Measurements from ENCODE around the gene FAM163B.
A peak's percentile ranks its signal among the peaks of the same experiment; 100 is the strongest.

The FAM163B gene

GRCh38 chr9:133536080-133536479, 73.1 kb downstream of the FAM163B start (continued):
- TF ChIP-seq ZNF133 (tag by site-specific recombination; IDR thresholded peaks at IDR 0.05) (no peak), ZNF175 (tag by site-specific recombination; IDR thresholded peaks at IDR 0.05) (no peak), ZNF629 (tag by site-specific recombination; IDR thresholded peaks at IDR 0.05) (no peak), ZNF580 (tag by site-specific recombination; IDR thresholded peaks at IDR 0.05) (no peak), ZNF433 (tag by site-specific recombination; IDR thresholded peaks at IDR 0.05; ENCODE audit: low read depth) (no peak), ZNF155 (tag by site-specific recombination; IDR thresholded peaks at IDR 0.05) (no peak), ZNF623 (tag by site-specific recombination; IDR thresholded peaks at IDR 0.05) (no peak), ZFP41 (tag by site-specific recombination; IDR thresholded peaks at IDR 0.05; ENCODE audit: borderline replicate concordance) (no peak)

- Histone ChIP-seq H3K36me3 (ENCODE audit: control insufficient read depth in 2 of 2, insufficient read depth in 1 of 2, low read length in 2 of 2) (no peaks in the 10 kb centered on the region), H3K27ac (ENCODE audit: extremely low read depth, low read depth, low read length) (no peak overlapping the region), H3K4me3 (ENCODE audit: low read depth, low read length) (no peak overlapping the region), H3K4me1 (ENCODE audit: control insufficient read depth, insufficient read depth, low read length) (no peaks in the 10 kb centered on the region), H3K9me3 (ENCODE audit: control insufficient read depth, insufficient read depth, low read depth, low read length) (no peaks in the 10 kb centered on the region)
- 0 out of 2 replicates have a peak, but pooled peaks have one; percentile 55 for TF ChIP-seq ZNF768 (tag by site-specific recombination; IDR thresholded peaks at IDR 0.05)
- no peak for TF ChIP-seq ZNF223 (tag by site-specific recombination; IDR thresholded peaks at IDR 0.05)
- ChIA-PET CTCF (no interaction called here), POLR2A (no interaction called here)
Measured at GRCh38 chr9:133535306-133535877, 73.8 kb downstream of the FAM163B start.

GRCh38 chr9:133534346-133535291, 74.6 kb downstream of the FAM163B start, which contains the start of gene ADAMTSL2:
Gene ADAMTSL2 (plus strand): TSS chr9:133534704. CDS start chr9:133536713, 2,009 bp downstream.
- Histone ChIP-seq H3K4me1 (ENCODE audit: control insufficient read depth, insufficient read depth, low read length) (no peaks in the 10 kb centered on the region), H3K36me3 (ENCODE audit: control insufficient read depth in 2 of 2, insufficient read depth in 1 of 2, low read length in 2 of 2) (no peaks in the 10 kb centered on the region), H3K4me3 (ENCODE audit: low read depth, low read length) (no peak within 1 kb of the TSS), H3K9me3 (ENCODE audit: control insufficient read depth, insufficient read depth, low read depth, low read length) (no peaks in the 10 kb centered on the region), H3K27ac (ENCODE audit: extremely low read depth, low read depth, low read length) (no peak within 1 kb of the TSS)
- no peak for TF ChIP-seq ZNF280C (tag by site-specific recombination; IDR thresholded peaks at IDR 0.05)
- TF ChIP-seq ZNF248 (tag by site-specific recombination; IDR thresholded peaks at IDR 0.05), result no peak
- no peak for TF ChIP-seq PRDM10 (tag by site-specific recombination; IDR thresholded peaks at IDR 0.05)
- POLR2A ChIA-PET, result no interaction called here
- CTCF ChIA-PET, result interaction anchor here (0.5 to 3.3 kb wide), 12 partner anchors 9 to 432 kb away, joined by 3 to 36 read pairs (median 4); no protein-coding TSS in a partner anchor
